Measurements from ENCODE around the gene HCLS1.
"Not testable (repeated sequence)": the region's sequence is repeated elsewhere in the genome, so short reads cannot be mapped to it uniquely, and the experiment has no call there.

The HCLS1 gene

GRCh38 chr3:121660356-121661171 is at the start of gene HCLS1:
Gene HCLS1, minus strand, starts transcription at chr3:121660903. Its CDS starts 2,556 bp downstream, at chr3:121658347.
- peak; percentile 56 to 87 for DNase-seq

GRCh38 chr3:121710347-121710746 is 49.6 kb upstream of the HCLS1 start:
- no peak for DNase-seq

GRCh38 chr3:121707531-121708273 is 47.0 kb upstream of the HCLS1 start:
- no peak for DNase-seq

- no peak for DNase-seq
Observed at GRCh38 chr3:121705541-121705940, 44.8 kb upstream of the HCLS1 start.

- DNase-seq = no peak
Observed at GRCh38 chr3:121703973-121704372, 43.3 kb upstream of the HCLS1 start.

- DNase-seq = no peak
Observed at GRCh38 chr3:121698901-121699300, 38.2 kb upstream of the HCLS1 start.

- DNase-seq = no peak
Observed at GRCh38 chr3:121698476-121698875, 37.8 kb upstream of the HCLS1 start.

- no peak for DNase-seq
Observed at GRCh38 chr3:121696186-121696585, 35.5 kb upstream of the HCLS1 start.

GRCh38 chr3:121692010-121692699 is 31.5 kb upstream of the HCLS1 start:
- DNase-seq = no peak

- no peak for DNase-seq
Observed at GRCh38 chr3:121690777-121691405, 30.2 kb upstream of the HCLS1 start.

GRCh38 chr3:121688747-121689146 is 28.0 kb upstream of the HCLS1 start:
- DNase-seq = not testable (repeated sequence)

- no peak for DNase-seq
Observed at GRCh38 chr3:121681792-121682191, 21.1 kb upstream of the HCLS1 start.

GRCh38 chr3:121677141-121677540 is 16.4 kb upstream of the HCLS1 start:
- no peak for DNase-seq

GRCh38 chr3:121670676-121671075 is 10.0 kb upstream of the HCLS1 start:
- no peak for DNase-seq

GRCh38 chr3:121667333-121667732 is 6.6 kb upstream of the HCLS1 start:
- no peak for DNase-seq

- DNase-seq = no peak
Observed at GRCh38 chr3:121665488-121665887, 4.8 kb upstream of the HCLS1 start.

GRCh38 chr3:121663171-121663847 is 2.6 kb upstream of the HCLS1 start:
- DNase-seq = no peak

GRCh38 chr3:121662742-121663141 is 2.0 kb upstream of the HCLS1 start:
- no peak for DNase-seq

GRCh38 chr3:121661376-121661775 is 673 bp upstream of the HCLS1 start:
- no peak for DNase-seq

- DNase-seq = no peak
Observed at GRCh38 chr3:121659586-121659985, 1.1 kb downstream of the HCLS1 start.

GRCh38 chr3:121658716-121659435 is 1.8 kb downstream of the HCLS1 start:
- DNase-seq = no peak
